GM19240 (cell line): ENCODE measurements around the gene JAG2.

Experiments
- DNase-seq: peaks from one replicate; pipeline ENCODE4 v3.0.0; 2011; ENCODE audit warnings: low spot score; ENCODE audit not compliant: insufficient read length

JAG2 gene

GRCh38 chr14:105165761-105166485 is 2.7 kb downstream of the JAG2 start:
- DNase-seq: no peak

- DNase-seq: no peak
Measured at GRCh38 chr14:105165134-105165704, 3.4 kb downstream of the JAG2 start.

- no peak for DNase-seq
Measured at GRCh38 chr14:105163040-105163742, 5.4 kb downstream of the JAG2 start.

GRCh38 chr14:105162669-105162979 is 6.0 kb downstream of the JAG2 start:
- DNase-seq: no peak

- no peak for DNase-seq
Measured at GRCh38 chr14:105161964-105162668, 6.5 kb downstream of the JAG2 start.

- no peak for DNase-seq
Measured at GRCh38 chr14:105161309-105161708, 7.3 kb downstream of the JAG2 start.

- DNase-seq: no peak
Measured at GRCh38 chr14:105160776-105161175, 7.8 kb downstream of the JAG2 start.

GRCh38 chr14:105159344-105159743 is 9.2 kb downstream of the JAG2 start:
- no peak for DNase-seq

GRCh38 chr14:105158794-105159193 is 9.8 kb downstream of the JAG2 start:
- no peak for DNase-seq

GRCh38 chr14:105157872-105158271 is 10.7 kb downstream of the JAG2 start:
- no peak for DNase-seq

- DNase-seq: no peak
Measured at GRCh38 chr14:105156414-105157375, 11.9 kb downstream of the JAG2 start.

GRCh38 chr14:105155681-105156413 is 12.7 kb downstream of the JAG2 start:
- DNase-seq: no peak

GRCh38 chr14:105155071-105155651 is 13.4 kb downstream of the JAG2 start:
- no peak for DNase-seq

GRCh38 chr14:105154476-105154871 is 14.1 kb downstream of the JAG2 start:
- DNase-seq: no peak

- DNase-seq: no peak
Measured at GRCh38 chr14:105153739-105154475, 14.7 kb downstream of the JAG2 start.

- DNase-seq: no peak
Measured at GRCh38 chr14:105153331-105153731, 15.2 kb downstream of the JAG2 start.

- no peak for DNase-seq
Measured at GRCh38 chr14:105152794-105153241, 15.8 kb downstream of the JAG2 start.

- no peak for DNase-seq
Measured at GRCh38 chr14:105151838-105152793, 16.5 kb downstream of the JAG2 start.
